ENCODE data around the gene FGF11. TPM values are rescaled to one million over a fixed set of nuclear protein-coding genes. Genes with fewer than 3 reads are reported as not detected.
A peak's percentile ranks its signal among the peaks of the same experiment; 100 is the strongest.

Gene FGF11
- total and polyA plus RNA-seq, 2 of the 13 experiments (the other 11 are each of a cell fraction or from before 2014, with no cell fraction given), result 0.20 to 7.6 TPM

DNA sequence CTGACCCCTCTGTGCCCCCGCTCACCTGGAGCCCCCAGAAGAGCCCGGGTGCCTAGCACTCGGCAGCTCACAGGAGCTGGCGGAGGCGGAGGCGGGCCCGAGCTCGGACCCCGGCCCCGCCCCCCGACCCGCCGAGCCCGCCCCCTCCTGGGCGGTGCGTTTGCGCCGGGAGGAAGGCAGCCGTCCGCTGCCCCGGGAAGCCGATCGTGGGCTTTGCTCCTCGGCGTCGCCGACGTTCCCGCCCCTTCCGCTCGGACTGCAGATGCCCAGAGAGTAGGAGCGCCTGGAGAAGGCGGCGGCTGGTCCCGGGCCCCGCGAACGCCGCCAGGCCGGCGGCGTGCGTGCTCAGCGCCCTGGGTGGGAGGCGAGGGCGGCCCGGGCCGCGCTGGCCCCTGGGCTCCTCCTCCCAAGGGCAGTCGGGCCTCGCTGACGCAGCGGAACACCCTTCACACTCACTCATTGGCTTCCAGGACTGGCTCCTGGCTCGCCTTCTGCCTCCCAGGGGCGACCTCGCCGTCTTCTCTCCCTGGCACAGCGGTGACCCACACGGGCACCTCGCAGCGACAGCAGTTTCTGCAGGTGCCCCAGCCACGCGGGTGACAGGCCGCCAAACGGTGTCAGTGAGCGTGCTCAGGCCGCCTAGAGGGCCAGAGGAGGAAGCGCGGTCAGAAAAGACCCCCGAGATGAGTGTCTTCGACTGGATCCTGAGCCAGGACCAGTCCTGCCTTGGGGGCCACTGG is 44.7 kb upstream of the FGF11 start, which contains the start of gene PLSCR3 (continued):
- TF ChIP-seq TCF12 (IDR thresholded peaks at IDR 0.05) (no peak), TCF12 (CRISPR knock-in tag; IDR thresholded peaks at IDR 0.05) (no peak), ZSCAN9 (CRISPR knock-in tag; IDR thresholded peaks at IDR 0.05; ENCODE audit: borderline replicate concordance) (no peak), ZFYVE20 (CRISPR knock-in tag; IDR thresholded peaks at IDR 0.05; ENCODE audit: borderline replicate concordance, low read depth) (peak; percentile 82; the same call in 1 of the 2 replicates), ERF (CRISPR knock-in tag; IDR thresholded peaks at IDR 0.05) (peak; percentile 55; the same call in 1 of the 2 replicates), SNAPC2 (CRISPR knock-in tag; IDR thresholded peaks at IDR 0.05) (peak; percentile 56), ZNF329 (CRISPR knock-in tag; IDR thresholded peaks at IDR 0.05; ENCODE audit: low read depth) (0 out of 2 replicates have a peak, but pooled peaks have one; percentile 13), RAD51 (IDR thresholded peaks at IDR 0.05; ENCODE audit: borderline replicate concordance) (no peak), ZNF17 (CRISPR knock-in tag; IDR thresholded peaks at IDR 0.05) (no peak), ZNF629 (CRISPR knock-in tag; conservative IDR thresholded peaks at IDR 0.05) (no peak), HOXD1 (CRISPR knock-in tag; IDR thresholded peaks at IDR 0.05) (0 out of 2 replicates have a peak, but pooled peaks have one; percentile 7), SAP130 (CRISPR knock-in tag; IDR thresholded peaks at IDR 0.05; ENCODE audit: low read depth) (peak; percentile 75), SOX5 (CRISPR knock-in tag; IDR thresholded peaks at IDR 0.05; ENCODE audit: borderline replicate concordance) (peak; percentile 48; the same call in 1 of the 2 replicates), SP2 (CRISPR knock-in tag; IDR thresholded peaks at IDR 0.05) (peak; percentile 57), ZNF496 (CRISPR knock-in tag; IDR thresholded peaks at IDR 0.05; ENCODE audit: insufficient replicate concordance) (no peak), MXD4 (CRISPR knock-in tag; IDR thresholded peaks at IDR 0.05) (peak; percentile 41; the same call in 1 of the 2 replicates), ZNF547 (CRISPR knock-in tag; IDR thresholded peaks at IDR 0.05) (peak; percentile 73; the same call in 1 of the 2 replicates), MED13 (CRISPR knock-in tag; IDR thresholded peaks at IDR 0.05) (no peak), PHB2 (IDR thresholded peaks at IDR 0.05; ENCODE audit: partially characterized antibody) (no peak), ZNF749 (CRISPR knock-in tag; IDR thresholded peaks at IDR 0.05; ENCODE audit: borderline replicate concordance) (no peak), KLF12 (CRISPR knock-in tag; IDR thresholded peaks at IDR 0.05; ENCODE audit: borderline replicate concordance) (no peak), XBP1 (CRISPR knock-in tag; IDR thresholded peaks at IDR 0.05) (no peak)
- TF ChIP-seq, protein P1, sequence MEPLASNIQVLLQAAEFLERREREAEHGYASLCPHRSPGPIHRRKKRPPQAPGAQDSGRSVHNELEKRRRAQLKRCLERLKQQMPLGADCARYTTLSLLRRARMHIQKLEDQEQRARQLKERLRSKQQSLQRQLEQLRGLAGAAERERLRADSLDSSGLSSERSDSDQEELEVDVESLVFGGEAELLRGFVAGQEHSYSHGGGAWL (CRISPR knock-in tag; IDR thresholded peaks at IDR 0.05), result no peak
- TF ChIP-seq, protein P2, sequence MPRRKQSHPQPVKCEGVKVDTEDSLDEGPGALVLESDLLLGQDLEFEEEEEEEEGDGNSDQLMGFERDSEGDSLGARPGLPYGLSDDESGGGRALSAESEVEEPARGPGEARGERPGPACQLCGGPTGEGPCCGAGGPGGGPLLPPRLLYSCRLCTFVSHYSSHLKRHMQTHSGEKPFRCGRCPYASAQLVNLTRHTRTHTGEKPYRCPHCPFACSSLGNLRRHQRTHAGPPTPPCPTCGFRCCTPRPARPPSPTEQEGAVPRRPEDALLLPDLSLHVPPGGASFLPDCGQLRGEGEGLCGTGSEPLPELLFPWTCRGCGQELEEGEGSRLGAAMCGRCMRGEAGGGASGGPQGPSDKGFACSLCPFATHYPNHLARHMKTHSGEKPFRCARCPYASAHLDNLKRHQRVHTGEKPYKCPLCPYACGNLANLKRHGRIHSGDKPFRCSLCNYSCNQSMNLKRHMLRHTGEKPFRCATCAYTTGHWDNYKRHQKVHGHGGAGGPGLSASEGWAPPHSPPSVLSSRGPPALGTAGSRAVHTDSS (CRISPR knock-in tag; conservative IDR thresholded peaks at IDR 0.05), result no peak
- TF ChIP-seq, protein P3, sequence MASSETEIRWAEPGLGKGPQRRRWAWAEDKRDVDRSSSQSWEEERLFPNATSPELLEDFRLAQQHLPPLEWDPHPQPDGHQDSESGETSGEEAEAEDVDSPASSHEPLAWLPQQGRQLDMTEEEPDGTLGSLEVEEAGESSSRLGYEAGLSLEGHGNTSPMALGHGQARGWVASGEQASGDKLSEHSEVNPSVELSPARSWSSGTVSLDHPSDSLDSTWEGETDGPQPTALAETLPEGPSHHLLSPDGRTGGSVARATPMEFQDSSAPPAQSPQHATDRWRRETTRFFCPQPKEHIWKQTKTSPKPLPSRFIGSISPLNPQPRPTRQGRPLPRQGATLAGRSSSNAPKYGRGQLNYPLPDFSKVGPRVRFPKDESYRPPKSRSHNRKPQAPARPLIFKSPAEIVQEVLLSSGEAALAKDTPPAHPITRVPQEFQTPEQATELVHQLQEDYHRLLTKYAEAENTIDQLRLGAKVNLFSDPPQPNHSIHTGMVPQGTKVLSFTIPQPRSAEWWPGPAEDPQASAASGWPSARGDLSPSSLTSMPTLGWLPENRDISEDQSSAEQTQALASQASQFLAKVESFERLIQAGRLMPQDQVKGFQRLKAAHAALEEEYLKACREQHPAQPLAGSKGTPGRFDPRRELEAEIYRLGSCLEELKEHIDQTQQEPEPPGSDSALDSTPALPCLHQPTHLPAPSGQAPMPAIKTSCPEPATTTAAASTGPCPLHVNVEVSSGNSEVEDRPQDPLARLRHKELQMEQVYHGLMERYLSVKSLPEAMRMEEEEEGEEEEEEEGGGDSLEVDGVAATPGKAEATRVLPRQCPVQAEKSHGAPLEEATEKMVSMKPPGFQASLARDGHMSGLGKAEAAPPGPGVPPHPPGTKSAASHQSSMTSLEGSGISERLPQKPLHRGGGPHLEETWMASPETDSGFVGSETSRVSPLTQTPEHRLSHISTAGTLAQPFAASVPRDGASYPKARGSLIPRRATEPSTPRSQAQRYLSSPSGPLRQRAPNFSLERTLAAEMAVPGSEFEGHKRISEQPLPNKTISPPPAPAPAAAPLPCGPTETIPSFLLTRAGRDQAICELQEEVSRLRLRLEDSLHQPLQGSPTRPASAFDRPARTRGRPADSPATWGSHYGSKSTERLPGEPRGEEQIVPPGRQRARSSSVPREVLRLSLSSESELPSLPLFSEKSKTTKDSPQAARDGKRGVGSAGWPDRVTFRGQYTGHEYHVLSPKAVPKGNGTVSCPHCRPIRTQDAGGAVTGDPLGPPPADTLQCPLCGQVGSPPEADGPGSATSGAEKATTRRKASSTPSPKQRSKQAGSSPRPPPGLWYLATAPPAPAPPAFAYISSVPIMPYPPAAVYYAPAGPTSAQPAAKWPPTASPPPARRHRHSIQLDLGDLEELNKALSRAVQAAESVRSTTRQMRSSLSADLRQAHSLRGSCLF (CRISPR knock-in tag; IDR thresholded peaks at IDR 0.05; ENCODE audit: borderline replicate concordance), result no peak

All from HepG2 (cell line).